ENCODE data around the gene S100A4.
A peak's percentile ranks its signal among the peaks of the same experiment; 100 is the strongest.
"Not testable (repeated sequence)": the region's sequence is repeated elsewhere in the genome, so short reads cannot be mapped to it uniquely, and the experiment has no call there.

S100A4 gene

DNA sequence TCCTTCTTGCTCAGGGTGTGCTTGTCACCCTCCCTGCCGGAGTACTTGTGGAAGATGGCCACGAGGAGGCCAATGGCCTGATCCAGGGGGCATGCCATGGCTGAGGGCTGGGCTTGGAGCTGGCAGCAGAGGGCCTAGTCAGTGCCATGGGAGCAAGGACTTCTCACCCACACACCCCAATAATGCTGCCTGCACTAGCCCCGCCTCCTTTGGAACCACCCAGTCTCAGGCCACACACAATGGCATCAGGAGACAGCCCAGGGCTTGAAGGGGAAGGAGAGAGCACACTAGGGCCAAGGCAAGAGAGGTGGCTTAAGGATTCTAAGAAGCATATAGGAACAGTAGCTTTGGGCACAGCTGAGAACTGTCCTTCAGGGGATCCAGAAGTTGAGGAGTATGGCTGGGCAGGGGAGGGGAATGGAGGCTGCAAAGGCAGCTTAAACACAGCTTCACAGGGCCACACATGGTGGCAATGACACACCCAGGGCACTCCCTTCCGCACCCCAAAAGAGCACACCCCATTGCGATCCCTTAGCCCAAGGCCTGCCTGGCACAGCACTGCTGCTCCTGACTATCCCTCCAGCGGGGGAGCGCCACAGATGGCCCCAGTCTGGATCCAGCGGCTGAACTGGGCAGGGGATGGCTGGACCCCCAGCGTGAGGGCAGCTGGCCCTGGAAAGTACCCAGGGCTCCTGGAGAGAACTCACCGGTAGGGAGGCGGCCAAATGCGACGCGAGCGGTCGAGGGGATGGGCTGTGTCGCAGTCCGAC, 10.2 kb downstream of the S100A4 start, which contains the start of gene S100A6:
Gene S100A6, minus strand, starts transcription at position 750 of the 770 bp plus-strand sequence. Its CDS starts 652 bp downstream, at position 98.
- DNase-seq (ENCODE audit: low read depth in 4 of 4, low spot score in 1 of 4): peak in 1 of 4 experiments; percentile 41

DNA sequence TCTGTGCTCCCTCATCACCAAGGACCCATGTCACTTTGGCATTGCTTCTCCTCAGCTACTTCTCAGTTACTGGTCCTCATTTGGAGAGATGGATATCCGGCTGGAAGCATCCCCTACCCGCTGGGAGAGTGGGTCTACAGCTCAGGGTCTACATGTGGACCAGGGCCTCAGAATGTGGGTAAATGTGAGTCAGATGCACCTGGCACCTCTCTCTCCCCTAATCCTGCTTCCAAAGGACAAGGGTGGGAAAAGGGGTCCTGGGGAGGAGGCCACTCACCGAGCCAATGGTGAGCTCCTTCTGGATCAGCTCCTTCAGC, 10.7 kb downstream of the S100A4 start:
- DNase-seq (ENCODE audit: low read depth in 4 of 4, low spot score in 1 of 4): no peak

DNA sequence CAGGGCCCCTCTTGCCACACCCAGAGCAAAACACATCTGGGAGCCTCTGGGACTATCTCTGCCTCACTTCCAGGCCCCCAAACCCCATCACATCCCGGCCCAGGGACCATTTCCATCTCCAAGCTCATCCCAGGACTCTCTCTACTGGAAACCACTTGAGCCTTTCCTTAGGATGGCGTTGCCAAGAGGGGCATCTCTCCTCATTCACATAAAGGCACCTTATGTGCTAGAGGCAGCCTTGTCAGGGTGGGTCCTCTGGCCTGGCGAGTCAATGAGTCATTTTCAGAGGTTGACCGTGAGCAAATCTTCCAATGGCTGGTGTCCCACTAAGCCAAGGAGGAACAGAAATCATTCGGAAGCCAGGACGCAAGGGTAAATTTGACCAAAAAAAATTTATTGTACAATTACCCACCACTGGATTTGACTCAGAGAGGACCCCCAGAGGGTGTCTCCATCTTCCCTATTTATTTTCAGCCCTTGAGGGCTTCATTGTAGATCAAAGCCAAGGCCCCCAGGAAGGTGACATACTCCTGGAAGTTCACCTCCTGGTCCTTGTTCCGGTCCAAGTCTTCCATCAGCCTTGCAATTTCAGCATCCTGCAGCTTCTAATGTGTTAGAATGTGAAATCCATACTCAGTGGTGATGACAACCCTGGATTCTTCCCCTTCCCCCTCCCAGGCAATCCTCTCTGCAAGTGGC, 11.2 kb downstream of the S100A4 start:
- DNase-seq (ENCODE audit: low read depth in 4 of 4, low spot score in 1 of 4): no peak

DNA sequence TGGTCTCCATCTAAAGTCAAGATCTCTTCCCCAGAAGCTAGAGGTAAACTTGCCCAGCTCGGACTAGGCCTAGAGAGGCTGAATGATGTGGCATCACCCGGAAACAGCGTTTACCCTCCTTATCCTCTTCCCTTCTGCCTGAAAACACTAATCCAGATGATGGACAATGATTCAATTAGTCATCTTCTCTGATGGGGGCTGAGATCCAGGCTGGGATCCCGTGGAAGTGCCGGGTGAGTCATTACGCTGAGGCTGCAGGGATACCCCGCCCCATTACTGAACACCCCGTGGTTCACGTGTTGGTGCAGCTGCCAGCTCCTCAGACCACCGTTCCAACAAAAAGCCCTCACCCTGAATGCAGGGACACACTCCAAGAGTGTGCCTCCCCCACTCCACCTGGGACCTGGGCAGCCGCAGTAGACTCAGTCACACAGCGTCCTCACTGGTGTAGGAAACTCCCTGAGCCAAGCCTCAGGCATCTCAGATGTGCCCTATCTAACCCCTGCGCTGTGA, 11.9 kb downstream of the S100A4 start:
- DNase-seq (ENCODE audit: low read depth in 4 of 4, low spot score in 1 of 4): no peak

DNA sequence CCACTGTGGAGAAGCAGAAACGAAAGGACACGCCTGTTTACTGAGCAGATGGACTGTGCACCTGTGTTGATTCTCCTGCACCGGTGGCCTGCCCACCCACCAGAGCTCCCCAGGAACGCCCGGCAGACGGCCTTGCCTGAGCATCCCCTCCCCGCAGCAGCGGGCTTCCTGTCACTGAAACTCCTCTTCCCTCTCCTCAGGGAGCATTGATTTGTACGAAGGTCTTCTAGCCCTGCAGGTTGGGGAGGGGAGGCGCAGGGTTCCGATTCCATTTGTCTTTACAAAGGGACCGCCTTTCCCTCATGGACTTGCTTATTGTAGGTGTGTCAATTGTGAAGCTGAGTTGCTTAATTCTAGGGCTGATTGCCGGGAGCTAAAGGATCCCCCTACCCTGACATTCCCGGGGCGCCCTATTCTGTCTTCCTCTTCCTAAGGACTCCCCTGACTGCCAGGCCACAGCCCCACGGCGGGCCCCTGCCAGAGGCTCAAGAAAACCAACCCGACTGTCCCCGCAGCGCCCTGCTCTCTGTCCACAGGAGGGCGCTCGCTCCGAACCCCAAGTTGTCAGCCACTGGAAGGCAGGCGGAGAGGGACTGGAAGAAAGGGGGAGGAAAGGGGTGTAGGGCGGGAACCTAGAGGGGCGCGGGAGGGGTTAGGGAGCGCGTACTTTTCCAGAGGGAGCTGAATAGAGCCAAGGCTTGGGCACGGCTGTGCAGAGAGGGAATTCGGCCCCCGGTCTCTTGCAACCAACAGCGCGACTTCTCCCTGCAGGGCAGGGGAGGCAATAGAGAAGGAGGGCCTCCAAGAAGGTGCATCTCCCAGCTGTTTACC, 12.6 kb downstream of the S100A4 start:
- peak in 3 of 4 experiments; percentile 60 to 70 (median 65) for DNase-seq (ENCODE audit: low read depth in 4 of 4, low spot score in 1 of 4)

DNA sequence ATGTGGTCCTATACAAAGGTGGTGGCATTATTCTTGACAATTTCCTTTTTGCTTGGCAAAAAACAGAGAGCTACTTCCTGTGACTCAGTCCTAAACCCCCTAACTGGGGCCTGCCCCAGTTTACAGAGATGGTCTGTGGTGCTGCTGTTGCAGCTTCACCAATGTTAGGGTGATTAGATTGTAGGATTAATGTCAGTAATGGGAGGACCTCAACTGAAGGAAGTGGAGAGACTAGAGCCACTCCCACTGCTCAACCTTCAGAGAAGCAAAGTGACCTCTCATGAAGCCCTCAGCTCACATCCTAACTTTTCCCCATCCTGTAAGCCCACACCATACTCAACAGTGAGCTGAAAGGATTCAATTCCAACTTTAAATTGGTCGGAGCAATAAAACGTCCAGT, 13.4 kb downstream of the S100A4 start:
- no peak for DNase-seq (ENCODE audit: low read depth in 4 of 4, low spot score in 1 of 4)

DNA sequence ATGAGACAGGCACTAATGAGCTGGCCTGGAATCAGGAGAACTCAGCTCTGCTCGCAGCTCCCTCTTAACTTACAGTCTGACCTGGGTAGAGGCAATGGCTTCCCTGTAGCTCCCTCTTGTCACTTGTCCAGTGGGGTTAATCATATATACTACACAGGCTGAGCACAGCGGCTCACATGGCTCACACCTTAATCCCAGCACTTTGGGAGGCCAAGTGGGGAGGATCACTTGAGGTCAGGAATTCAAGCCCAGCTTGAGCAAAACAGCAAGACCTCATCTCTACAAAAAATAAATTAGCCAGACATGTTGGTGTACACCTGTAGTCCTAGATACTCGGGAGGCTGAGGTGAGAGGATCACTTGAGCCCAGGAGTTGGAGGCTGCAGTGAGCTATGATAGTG, 14.0 kb downstream of the S100A4 start:
- no peak for DNase-seq (ENCODE audit: low read depth in 4 of 4, low spot score in 1 of 4)

DNA sequence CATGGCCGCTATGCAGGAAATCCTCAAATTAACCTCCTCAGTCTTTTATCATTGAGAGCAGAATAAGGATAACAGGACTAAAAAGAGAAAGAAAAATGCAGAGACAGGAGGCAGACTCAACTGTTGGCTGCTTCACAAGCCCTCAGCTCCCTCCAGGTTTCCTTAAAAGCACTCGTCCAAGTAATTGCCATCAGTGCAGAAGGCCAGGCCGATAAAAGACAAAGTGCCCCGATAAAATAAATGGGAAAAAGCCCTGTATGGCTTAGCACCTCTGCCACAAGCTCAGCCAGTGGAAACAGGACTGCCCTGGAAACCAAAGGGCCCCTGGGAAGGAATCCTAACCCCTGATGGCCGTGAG, 17.9 kb downstream of the S100A4 start:
- no peak for DNase-seq (ENCODE audit: low read depth in 4 of 4, low spot score in 1 of 4)

DNA sequence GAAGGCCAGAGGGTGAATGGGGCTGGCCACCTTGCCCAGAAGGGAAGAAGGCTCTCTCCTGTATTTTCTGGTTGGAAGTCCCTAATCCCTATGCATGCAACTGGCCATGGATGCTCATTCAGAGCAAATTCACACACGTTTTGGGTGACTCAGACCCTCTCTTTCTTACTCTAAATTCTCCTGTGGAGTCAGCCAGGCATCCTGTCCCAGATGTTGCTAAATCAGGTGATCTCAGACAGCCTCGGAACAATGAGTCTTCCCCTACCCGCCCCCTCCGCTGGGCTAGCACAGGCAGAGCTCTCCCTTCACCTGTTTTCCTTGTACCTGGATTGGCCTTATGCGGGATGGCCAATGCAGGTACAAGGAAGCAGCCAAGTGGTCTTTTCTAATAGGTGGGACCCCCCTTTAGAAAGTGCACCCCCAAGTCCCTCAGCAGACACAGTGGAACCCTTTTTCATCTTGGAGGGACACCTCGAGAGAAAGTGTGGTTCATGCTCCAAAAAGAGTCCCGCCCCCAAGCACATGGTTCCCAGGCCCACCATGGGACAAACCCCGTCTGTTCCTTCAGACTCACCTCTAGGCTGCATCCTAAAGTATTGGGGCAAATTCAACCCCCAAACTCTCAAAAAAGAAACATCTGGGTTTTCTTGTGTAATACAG, 18.5 kb downstream of the S100A4 start:
- no peak for DNase-seq (ENCODE audit: low read depth in 4 of 4, low spot score in 1 of 4)

DNA sequence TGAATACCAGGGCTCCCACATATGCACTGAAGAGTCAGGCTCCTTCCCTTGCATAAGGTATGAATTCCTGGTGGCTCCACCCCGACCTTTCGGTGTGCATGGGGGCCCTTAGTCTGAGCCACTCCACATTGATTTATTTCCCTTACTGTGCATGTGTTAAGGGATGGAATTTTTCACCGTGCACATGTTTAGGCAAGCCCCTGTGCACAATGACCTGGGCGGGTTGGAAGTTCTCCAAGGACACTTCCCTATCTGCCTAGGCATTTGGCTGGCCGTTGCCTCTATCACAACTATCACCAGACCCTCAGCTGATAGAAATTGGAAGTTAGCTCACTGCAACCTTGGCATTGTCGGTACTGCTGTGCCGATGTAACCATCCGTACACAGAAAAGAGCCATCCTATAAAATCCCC, 19.5 kb downstream of the S100A4 start:
- no peak for DNase-seq (ENCODE audit: low read depth in 4 of 4, low spot score in 1 of 4)

DNA sequence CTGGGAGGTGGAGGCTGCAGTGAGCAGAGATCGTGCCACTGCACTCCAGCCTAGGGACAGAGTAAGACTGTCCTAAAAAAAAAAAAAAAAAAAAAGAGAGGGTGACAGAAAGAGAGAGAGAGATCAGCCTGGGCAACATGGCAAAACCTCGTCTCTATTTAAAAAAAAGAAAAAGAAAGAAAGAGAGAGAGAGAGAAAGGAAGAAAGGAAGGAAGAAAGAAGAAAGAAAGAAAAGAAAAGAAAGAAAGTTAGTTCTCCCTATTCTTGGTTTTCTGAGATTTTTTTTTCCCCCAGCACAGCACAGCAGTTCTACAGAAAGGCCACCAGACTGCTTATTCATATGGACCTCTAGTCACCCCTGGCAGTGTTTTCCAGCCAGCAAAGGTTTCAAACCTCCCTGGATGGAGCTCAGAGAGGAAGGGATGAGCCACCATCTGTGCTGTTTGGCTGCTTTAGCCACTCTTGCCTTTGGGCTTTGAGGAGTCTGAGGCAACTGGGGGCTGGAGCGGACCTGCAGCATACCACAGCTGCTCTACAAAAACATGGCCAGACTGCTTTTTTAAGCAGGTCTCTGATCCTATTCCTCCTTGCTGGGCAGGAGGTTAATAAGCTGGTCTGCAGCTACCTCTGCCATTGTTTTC, 20.4 kb downstream of the S100A4 start:
- DNase-seq (ENCODE audit: low read depth in 4 of 4, low spot score in 1 of 4): no peak

DNA sequence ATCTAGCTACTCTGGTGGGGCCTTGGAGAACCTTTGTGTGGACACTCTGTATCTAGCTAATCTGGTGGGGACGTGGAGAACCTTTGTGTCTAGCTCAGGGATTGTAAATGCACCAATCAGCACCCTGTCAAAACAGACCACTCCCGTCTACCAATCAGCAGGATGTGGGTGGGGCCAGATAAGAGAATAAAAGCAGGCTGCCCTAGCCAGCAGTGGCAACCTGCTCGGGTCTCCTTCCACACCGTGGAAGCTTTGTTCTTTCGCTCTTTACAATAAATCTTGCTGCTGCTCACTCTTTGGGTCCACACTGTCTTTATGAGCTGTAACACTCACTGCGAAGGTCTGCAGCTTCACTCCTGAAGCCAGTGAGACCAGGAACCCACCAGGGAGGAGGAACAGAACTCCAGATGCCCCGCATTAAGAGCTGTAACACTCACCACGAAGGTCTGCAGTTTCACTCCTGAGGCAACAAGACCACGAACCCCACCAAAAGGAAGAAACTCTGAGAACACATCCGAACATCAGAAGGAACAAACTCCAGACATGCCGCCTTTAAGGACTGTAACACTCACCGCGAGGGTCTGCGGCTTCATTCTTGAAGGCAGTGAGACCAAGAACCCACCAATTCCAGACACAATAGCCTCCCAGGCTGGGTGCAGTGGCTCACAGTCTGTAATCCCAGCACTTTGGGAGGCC, 23.1 kb downstream of the S100A4 start:
- not testable (repeated sequence) for DNase-seq (ENCODE audit: low read depth in 4 of 4, low spot score in 1 of 4)

DNA sequence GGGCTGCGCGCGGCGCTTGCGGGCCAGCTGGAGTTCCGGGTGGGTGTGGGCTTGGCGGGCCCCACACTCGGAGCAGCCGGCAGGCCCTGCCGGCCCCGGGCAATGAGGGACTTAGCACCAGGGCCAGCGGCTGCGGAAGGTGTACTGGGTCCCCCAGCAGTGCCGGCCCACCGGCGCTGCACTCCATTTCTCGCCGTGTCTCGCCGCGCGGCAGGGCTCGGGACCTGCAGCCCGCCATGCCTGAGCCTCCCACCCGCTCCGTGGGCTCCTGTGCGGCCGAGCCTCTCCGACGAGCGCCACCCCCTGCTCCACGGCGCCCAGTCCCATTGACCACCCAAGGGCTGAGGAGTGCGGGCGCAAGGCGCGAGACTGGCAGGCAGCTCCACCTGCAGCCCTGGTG, 23.8 kb downstream of the S100A4 start:
- not testable (repeated sequence) for DNase-seq (ENCODE audit: low read depth in 4 of 4, low spot score in 1 of 4)

DNA sequence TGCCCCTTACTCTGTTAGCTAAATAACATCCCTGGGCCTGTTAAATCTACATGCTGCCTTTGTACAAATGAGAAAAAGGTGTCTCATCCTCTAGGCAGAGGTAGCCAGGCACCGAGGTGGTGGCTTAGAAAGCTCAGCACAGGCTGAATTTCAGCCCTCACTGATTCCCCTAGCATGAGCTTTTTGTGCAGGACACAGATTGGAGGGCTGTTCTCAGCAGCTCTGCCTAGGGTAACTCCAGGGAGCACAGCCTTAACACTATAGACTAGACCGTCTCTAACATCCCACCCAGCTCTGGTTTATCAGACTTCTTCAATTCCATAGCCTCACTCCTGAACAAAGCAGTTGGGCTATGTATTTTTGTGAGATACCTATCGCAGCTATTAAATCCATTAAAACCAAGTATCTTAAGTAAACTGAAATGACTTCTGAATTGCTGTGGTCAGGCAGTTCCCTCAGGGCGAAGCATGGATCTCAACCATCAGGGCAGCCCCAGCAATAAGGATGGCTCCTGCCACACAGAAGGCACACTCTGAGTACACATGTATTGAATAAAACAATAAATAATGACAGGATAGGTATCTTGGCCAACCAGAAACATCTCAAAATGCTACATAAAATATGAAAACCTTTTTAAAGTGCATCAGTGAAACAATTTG, 24.7 kb downstream of the S100A4 start:
- DNase-seq (ENCODE audit: low read depth in 4 of 4, low spot score in 1 of 4): no peak

DNA sequence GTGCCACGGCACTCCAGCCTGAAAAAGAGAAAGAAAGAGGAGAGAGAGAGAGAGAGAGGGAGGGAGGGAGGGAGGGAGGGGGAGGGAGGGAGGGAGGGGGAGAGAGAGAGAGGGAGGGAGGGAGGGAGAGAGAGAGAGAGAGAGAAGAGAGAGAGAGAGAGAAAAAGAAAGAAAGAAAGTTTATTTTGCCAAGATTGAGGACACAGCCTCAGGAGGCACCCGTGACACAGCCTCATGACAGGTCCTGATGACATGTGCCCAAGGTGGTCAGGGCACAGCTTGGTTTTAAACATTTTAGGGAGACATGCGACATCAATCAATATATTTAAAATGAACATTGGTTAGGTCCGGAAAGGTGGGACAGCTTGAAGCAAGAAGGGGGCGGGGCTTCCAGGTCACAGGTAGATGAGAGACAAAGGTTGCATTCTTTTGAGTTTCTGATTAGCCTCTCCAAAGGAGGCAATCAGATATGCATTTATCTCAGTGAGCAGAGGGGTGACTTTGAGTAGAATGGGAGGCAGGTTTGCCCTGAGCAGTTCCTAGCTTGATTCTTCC, 25.4 kb downstream of the S100A4 start:
- DNase-seq (ENCODE audit: low read depth in 4 of 4, low spot score in 1 of 4): not testable (repeated sequence)

DNA sequence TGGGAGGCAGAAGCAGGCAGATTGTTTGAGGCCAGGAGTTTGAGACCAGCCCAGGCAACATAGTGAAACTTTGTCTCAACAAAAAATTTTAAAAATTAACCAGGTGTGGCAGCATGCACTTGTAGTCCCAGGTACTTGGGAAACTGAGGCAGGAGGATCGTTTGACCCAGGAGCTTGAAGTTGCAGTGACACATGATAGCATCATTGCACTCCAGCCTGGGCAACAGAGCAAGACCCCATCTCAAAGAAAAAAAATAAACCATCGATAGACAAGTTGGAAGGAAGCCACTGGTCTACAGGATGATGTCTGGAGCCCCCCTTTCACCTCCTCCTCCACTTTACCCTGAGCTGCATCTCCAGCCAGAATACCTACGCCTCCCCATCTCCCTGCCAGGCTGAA, 26.4 kb downstream of the S100A4 start:
- no peak for DNase-seq (ENCODE audit: low read depth in 4 of 4, low spot score in 1 of 4)

DNA sequence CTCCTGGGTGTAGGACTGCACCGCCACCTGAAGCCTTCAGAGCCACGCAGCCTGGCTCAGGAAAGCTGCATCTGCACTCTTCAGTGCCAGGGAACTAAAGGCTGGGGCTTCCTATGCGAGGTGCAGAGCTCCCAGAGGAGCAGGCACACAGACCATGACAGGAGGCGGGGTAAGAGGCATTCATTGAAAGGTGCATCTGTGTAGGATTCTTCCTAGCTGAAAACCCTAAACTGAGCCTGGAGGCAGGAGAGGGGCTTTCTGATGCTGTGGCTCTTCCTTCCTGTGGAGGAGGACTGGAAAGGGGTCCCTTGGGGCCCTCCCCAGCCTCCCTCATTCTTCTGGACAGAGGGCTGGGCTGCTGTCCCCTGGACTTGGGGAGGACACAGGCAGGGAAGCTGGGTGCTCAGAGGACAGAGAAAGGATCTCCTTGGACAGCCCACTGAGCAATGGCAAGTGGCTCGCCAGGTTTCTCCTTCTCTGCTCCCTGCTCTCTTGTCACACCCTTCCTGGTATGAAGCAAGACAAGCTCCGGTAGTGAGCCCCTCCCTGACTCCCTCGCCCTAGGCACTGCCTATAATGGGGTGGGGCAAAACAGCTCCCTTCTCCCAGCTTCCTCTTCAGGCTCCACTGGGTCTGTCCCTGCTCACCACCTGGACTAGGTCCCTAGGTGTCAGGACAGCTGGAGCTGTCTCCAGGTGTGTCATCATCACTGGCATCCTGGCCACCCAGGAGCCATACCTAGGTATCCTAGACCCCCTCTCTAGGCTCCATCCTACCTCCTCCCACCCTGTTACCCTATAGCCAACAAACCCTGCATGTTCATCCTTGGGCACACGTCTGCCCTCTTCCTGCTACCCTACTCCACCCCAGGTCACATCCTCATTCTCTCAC, 29.9 kb downstream of the S100A4 start:
- DNase-seq (ENCODE audit: low read depth in 4 of 4, low spot score in 1 of 4): no peak

DNA sequence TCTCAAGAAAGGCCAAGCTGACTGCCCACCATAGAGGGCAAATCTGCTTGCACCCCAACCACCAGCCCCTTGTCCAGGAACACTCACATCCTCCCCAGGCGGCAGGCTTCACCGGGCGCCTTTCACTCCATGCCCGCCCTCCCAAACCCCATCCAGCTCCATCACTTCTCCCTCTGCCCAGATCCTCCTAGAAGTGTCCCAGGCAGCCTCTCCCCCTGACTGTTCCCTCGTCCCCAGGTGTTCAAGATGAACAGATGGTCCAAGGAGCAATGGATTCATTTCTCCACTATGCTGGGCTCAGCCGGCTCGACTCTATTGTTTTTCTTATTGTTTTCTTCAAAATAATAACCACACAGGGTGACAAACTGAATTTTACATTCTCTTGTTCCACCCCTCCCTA, 31.9 kb downstream of the S100A4 start:
- no peak for DNase-seq (ENCODE audit: low read depth in 4 of 4, low spot score in 1 of 4)
